ENCODE data around the gene GCSAML.

DNA sequence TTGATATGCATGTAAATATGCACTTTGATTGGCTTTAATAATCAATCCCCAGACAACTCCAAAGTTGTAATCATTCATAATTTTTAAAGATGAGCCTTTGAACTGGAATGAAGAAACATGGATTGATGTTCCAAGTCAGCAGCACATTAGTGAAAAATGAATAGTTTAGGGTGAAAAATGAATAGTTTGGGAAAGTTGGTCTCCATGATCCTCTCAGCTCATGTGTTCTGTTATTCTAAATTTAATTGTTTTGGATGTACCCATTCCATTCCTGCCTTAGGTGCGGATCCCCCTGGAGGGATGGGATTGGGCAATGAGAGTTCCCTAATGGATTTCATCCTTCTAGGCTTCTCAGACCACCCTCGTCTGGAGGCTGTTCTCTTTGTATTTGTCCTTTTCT is 56.4 kb downstream of the GCSAML start, which contains the start of gene OR2G3:
- TF ChIP-seq CTCF (tag by site-specific recombination; IDR thresholded peaks at IDR 0.05) (no peak), REST (tag by site-specific recombination; IDR thresholded peaks at IDR 0.05) (no peak), ZNF48 (tag by site-specific recombination; IDR thresholded peaks at IDR 0.05) (no peak), ZNF184 (tag by site-specific recombination; IDR thresholded peaks at IDR 0.05) (no peak), MEIS1 (CRISPR knock-in tag; IDR thresholded peaks at IDR 0.05; ENCODE audit: borderline replicate concordance) (no peak), YY1 (tag by site-specific recombination; IDR thresholded peaks at IDR 0.05) (no peak)
- TF ChIP-seq, protein P1, sequence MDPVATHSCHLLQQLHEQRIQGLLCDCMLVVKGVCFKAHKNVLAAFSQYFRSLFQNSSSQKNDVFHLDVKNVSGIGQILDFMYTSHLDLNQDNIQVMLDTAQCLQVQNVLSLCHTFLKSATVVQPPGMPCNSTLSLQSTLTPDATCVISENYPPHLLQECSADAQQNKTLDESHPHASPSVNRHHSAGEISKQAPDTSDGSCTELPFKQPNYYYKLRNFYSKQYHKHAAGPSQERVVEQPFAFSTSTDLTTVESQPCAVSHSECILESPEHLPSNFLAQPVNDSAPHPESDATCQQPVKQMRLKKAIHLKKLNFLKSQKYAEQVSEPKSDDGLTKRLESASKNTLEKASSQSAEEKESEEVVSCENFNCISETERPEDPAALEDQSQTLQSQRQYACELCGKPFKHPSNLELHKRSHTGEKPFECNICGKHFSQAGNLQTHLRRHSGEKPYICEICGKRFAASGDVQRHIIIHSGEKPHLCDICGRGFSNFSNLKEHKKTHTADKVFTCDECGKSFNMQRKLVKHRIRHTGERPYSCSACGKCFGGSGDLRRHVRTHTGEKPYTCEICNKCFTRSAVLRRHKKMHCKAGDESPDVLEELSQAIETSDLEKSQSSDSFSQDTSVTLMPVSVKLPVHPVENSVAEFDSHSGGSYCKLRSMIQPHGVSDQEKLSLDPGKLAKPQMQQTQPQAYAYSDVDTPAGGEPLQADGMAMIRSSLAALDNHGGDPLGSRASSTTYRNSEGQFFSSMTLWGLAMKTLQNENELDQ (tag by site-specific recombination; IDR thresholded peaks at IDR 0.05; ENCODE audit: low read depth), result no peak
- TF ChIP-seq, protein P2, sequence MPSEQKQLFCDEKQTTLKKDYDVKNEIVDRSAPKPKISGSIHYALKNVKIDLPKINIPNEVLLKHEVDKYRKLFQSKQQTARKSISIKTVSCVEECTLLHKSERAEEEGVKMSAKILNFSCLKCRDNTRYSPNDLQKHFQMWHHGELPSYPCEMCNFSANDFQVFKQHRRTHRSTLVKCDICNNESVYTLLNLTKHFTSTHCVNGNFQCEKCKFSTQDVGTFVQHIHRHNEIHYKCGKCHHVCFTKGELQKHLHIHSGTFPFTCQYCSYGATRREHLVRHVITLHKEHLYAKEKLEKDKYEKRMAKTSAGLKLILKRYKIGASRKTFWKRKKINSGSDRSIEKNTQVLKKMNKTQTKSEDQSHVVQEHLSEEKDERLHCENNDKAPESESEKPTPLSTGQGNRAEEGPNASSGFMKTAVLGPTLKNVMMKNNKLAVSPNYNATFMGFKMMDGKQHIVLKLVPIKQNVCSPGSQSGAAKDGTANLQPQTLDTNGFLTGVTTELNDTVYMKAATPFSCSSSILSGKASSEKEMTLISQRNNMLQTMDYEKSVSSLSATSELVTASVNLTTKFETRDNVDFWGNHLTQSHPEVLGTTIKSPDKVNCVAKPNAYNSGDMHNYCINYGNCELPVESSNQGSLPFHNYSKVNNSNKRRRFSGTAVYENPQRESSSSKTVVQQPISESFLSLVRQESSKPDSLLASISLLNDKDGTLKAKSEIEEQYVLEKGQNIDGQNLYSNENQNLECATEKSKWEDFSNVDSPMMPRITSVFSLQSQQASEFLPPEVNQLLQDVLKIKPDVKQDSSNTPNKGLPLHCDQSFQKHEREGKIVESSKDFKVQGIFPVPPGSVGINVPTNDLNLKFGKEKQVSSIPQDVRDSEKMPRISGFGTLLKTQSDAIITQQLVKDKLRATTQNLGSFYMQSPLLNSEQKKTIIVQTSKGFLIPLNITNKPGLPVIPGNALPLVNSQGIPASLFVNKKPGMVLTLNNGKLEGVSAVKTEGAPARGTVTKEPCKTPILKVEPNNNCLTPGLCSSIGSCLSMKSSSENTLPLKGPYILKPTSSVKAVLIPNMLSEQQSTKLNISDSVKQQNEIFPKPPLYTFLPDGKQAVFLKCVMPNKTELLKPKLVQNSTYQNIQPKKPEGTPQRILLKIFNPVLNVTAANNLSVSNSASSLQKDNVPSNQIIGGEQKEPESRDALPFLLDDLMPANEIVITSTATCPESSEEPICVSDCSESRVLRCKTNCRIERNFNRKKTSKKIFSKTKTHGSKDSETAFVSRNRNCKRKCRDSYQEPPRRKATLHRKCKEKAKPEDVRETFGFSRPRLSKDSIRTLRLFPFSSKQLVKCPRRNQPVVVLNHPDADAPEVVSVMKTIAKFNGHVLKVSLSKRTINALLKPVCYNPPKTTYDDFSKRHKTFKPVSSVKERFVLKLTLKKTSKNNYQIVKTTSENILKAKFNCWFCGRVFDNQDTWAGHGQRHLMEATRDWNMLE (tag by site-specific recombination; conservative IDR thresholded peaks at IDR 0.05; ENCODE audit: low read depth), result no peak

All from HEK293 (cell line).